ENCODE measurements around the gene SPDYE1.

The SPDYE1 gene

DNA sequence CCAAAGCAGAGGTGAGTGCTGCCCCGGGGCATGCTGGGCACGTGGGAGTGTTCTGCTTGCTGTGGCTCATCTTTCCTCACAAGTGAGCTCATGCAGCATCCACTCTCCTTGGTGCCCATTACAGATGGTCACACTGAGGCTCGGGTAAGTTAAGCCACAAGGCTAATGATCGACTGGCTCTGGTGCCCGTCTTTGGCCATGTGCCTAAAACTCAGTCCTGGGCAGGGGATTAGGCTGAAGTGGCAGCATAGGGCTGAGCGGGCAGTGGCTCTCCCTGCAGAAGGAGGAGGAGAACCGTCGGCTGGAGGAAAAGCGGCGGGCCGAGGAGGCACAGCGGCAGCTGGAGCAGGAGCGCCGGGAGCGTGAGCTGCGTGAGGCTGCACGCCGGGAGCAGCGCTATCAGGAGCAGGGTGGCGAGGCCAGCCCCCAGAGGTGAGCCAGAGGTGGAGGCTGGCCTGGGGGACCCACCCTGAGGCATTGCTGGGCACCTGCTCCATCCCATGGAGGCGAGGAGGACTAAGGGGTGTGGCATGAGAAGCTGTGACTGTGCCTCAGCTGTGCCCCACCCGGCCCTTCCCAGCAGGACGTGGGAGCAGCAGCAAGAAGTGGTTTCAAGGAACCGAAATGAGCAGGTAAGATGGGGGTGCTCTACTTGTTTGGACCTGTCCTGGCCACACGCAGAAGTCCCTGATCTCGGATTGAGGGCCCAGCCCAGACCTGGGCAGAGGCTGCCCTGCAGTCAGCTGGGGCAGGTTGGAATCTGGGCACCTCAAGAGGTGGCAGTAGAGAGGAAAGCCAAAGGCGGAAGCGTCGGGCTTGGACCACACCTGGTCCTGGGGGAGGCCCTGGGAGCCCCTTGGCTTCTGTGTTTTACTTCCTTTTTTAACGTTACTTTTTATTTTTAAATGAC lies 60.4 kb downstream of the SPDYE1 start:
- H3K4me3 ChIP-seq (ENCODE audit: low read length): no peak overlapping the region
- DNase-seq (ENCODE audit: low read depth, low spot score): no peak

GRCh38 chr7:44058759-44059218 lies 61.1 kb downstream of the SPDYE1 start:
- no peak overlapping the region for H3K4me3 ChIP-seq (ENCODE audit: low read length)

DNA sequence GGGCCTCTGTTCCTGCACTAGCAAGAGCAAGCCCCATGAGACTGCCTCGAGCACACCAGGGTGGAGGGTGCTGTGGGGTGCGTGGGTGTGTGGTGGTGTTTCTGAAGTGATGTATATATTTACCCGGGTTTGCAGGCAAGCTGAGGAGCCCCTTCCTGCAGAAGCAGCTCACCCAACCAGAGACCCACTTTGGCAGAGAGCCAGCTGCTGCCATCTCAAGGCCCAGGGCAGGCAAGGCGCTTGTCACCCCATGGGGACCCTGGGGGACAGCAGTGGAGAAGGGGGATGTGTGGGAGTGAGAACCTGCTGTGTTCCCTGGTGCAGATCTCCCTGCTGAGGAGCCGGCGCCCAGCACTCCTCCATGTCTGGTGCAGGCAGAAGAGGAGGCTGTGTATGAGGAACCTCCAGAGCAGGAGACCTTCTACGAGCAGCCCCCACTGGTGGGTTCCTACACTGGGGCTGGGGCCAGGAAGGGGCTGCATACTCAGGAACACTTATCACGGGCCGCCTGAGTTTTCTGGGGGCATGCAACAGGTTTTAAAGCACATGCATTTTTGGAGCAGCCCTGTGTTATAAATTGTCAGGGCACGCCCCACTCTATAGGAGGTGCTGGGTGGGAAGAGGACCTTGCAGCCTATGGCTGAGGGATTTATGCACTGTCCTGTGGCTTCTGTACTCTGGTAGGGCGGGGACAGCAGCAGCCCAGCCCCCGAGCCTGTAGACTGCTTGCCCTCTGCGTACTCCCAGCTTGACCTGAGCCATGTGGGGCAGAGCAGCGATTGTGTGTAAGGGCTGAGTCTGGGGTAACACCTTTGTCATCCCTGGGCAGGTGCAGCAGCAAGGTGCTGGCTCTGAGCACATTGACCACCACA lies 61.8 kb downstream of the SPDYE1 start:
- no peak for DNase-seq (ENCODE audit: low read depth, low spot score)
- no peak overlapping the region for H3K4me3 ChIP-seq (ENCODE audit: low read length)

More at GRCh38 chr7:44058759-44059218, 61.1 kb downstream of the SPDYE1 start:
- DNase-seq (ENCODE audit: low read depth, low spot score): no peak
